Left renal cortex interstitium (tissue), 4 donors: ENCODE measurements around the gene SLC9A3. TPM values are rescaled to one million over a fixed set of nuclear protein-coding genes. Genes with fewer than 3 reads are reported as not detected.
"Not testable (repeated sequence)": the region's sequence is repeated elsewhere in the genome, so short reads cannot be mapped to it uniquely, and the experiment has no call there.

Source experiments
- DNase-seq, 4 donors: peaks; one replicate each; pipeline ENCODE4 v3.0.0-alpha.2; 2013; ENCODE audit warnings: low read depth in 4 of 4, low spot score in 2 of 4, missing footprints in 1 of 4
- polyA plus RNA-seq, 4 donors: library from polyadenylated mRNA; unstranded; fragments of 120-200 nt; gene quantifications; one replicate each; pipeline ENCODE4 v1.2.1, GENCODE V29; 2013; ENCODE audit not compliant: insufficient read length in 4 of 4

Gene SLC9A3
- polyA plus RNA-seq, 4 donors, result 39.7 to 60.5 (median 52.2) TPM

DNA sequence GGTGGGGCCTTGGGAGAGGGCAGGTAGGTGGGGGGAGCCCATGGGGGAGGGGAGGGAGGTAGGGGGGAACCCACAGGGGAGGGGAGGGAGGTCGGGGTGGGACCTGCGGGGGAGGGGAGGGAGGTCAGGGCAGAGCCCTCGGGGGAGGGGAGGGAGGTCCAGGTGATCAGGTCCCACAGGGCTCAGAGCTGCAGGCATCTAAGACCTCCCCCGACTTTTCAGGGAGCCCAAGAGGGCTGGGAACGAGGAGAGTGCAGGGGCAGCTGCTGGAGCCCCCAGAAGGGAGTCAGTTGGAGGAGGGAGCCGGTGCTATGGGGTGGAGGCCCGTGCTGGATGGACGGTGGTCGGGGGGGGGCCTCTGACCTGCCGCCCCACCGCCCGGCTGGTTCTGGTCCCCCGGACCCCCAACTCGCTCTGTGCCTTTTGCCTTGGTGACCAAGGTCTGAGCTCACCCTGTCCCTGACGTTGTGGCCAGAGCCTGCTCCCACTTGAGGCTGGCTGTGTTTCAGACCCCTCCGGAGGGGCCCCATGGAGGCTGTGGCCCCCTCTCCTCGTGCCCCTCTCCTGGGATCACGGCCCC, 31.8 kb downstream of the SLC9A3 start:
- no peak for DNase-seq

DNA sequence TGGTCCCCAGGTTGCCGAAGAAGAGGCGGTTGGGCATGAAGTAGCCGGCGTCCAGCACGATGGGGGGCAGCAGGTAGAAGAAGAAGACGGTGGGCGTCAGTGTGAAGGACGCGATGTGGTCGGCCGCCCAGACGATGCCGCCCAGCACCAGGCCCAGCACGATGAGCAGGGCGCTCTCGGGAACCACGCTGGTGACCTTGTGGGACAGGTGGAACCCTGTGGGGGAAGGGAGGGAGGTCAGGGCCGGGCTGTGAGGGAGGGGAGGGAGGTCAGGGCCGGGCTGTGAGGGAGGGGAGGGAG, 32.4 kb downstream of the SLC9A3 start:
- DNase-seq, result no peak

DNA sequence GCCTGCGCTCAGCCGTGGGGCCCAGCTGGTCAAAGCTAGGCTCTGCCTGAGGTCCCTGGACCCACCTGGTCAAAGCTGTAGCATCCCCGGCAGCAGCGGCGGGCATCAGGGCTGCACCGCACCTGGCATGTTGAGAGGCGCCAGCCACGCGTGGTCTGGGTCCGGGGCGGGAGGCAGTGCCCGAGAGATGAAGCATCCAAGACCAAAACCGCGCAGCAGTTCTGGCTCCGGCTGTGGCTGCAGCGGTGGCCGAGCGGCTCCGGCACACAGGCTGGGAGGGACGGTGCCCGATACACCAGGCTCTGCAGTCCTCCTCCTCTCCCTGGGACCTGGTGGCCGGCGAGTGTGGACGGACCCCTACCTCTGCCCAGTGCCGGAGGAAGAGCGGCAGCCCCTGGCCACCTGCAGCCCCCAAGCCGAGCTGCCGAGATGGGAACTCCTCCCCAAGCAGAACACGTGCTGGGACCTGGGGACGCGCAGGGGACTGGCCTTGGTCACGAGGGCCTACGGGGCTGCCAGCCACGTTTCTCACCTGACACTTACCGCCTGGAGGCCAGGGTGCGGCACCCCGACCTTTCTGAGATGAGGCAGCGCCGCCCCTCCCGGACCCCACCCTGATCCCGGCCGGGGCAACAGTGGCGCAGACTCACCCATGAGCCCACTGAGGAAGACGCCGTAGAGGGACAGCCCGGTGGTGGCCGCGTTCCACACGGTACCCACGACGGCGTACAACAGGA, 33.0 kb downstream of the SLC9A3 start:
- no peak for DNase-seq

DNA sequence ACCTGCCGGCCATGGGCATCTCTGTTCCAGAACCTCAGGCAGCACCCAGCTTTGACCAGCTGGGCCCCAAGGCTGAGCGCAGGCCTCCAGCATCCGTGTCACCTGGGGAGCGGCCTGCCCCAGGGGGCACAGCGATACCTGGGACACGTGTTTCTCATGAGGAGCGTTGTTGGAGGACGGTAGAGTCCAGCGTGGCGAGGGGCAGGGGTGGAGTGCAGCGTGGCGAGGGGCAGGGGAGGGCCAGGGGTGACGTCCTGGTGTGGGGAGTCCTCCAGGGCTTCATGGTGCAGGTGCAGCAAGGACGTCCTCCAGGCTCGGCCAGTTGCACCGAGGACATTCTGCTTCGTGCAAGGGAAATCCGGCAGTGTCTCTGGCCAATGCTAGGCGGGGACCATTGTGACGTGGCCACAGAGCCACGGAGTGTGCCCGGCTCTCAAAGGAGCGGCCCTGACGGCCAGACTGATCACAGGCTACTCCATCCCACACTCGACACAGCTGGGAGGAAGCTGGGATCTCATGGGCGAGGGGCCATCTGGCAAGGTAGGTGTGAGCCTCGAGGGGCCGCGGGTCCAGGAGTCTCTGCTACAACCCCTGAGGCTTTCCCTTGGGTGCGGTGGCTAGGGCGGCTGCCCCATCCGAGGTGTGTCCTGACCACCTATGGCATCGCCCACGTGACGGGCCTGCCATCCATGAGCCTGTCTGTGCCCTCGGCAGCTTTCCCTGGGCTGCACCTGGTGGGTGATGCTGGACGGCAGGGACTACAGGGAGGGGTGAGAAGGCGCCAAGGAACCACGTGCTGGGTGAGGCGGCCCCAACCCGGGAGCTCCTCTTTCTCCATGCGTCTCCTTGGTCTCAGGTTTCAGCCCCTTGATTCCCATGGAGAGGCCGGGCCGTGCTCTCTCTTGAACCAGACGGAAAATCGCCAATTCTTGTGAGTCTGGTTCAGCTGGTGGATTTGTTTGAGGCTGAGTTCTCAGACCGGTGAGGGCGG, 33.8 kb downstream of the SLC9A3 start:
- DNase-seq, result no peak

DNA sequence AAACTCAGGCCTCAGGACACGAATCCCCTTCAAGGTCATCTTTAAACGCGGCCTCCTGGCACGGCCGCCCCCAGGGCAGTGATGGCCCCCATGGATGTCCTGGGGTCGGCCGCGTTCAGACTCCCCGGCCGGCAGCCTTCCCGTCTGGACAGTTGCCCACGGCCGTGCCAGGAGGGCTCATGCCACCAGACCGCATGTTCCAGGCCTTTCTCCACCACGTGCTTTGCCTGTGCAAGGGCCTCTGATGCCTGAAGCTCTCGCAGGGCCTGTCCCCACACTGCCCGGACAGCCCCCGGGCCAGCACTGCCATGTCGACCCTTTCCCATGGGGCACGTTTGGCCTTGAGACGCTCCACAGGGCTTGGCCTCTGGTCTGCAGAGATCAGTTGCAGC, 34.6 kb downstream of the SLC9A3 start:
- no peak for DNase-seq

DNA sequence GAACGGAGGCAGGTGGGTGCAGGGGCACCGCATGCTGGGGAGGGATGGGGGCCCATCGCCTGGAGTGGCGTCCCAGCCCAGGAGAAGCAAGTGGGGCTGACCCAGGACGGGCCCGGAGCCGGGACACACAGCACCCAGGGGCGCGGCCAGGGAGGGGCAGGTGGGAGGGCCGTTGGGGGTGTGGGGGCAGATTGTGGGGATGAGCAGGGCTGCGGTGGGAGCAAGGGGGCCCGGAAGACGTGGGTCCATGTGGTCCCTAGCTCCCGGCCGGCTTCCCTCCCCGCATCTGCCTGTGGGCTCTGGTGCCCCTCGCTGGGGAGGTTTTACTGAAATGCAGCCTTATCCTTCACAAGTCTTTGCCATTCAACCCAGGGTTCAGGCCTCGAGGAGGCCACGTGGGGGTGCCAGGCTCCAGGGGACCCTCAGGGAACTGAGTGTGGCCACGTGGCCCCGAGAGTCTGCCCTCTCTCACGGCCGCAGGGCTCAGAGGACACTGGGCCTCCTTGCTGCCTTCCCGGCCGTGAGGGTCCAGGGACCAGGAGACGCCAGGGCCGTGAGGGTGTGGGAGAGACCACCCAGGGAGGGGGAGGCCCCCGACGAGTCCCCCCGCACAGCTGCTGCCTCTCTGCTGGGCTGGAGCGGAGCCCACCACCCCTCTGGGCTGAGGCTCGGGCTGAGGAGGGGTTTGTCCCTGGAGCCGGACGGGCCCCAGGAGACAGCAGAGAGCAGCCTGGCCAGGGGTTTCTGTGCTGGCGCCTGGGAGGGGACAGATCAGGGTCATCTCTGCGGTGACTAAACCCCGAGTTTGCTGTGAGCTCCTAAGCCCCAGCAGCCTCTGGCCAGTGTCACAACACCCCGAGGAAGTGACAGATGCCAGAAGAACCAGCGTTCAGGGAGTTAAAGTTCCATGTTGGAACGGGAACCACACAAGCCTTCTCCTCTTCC, 35.2 kb downstream of the SLC9A3 start:
- no peak for DNase-seq

DNA sequence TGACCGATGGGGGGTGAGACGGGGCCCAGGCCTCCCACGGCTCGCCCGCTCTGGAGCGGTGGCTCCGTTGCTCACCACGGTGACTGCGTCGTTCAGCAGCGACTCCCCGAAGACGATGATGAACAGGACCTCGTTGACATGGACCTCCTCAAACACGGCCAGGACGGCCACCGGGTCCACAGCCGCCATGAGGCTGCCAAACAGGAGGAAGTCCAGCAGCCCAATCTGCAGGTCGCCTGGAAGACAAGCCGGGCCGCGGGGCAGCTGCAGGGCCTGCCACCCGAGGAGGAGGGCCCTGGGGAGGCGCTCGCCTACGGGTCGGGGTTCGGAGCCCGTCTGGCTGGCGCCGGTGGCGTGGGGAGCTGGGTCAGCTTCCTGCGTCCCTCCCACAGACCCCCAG, 36.0 kb downstream of the SLC9A3 start:
- DNase-seq, result no peak

DNA sequence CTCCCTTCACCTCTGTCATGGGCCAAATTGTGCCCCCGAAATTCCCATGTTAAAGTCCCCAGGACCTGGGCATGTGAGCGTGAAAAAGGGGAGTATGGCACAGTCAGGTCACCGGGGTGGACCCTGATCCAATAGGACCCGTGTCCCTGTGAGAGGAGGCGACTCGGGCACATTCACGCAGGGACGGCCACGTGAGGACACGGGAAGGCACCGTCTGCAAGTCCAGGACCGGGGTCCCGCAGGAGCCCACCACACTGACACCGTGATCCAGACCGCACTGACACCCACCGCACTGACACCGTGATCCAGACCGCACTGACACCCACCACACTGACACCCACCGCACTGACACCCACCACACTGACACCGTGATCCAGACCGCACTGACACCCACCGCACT, 37.7 kb downstream of the SLC9A3 start:
- not testable (repeated sequence) for DNase-seq

DNA sequence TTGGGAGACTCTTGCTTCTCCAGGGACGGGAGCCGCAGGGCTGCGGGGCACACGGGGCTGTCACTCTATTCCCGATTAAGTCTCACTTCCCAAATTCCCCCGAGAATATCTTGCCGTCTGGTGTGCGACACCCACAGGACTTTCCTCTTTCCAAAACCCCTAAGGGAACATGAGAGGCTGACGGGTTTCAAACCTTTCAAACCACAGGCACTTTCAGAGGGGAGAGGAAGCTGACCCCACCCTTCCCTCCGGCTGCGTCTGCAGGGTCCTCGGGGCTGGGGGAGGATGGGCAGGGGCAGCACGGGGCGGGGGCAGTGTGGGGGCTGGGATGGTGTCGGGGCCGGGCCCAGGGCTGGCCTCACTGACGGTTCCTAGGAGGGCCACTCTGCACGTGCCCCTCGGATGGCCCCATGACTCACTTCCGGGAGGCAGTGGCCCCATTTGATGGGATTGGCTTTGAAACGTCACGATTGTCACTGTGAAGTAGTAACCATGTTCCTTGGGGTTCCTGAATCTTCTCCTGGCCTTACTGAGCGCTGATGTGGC, 38.2 kb downstream of the SLC9A3 start:
- no peak for DNase-seq

DNA sequence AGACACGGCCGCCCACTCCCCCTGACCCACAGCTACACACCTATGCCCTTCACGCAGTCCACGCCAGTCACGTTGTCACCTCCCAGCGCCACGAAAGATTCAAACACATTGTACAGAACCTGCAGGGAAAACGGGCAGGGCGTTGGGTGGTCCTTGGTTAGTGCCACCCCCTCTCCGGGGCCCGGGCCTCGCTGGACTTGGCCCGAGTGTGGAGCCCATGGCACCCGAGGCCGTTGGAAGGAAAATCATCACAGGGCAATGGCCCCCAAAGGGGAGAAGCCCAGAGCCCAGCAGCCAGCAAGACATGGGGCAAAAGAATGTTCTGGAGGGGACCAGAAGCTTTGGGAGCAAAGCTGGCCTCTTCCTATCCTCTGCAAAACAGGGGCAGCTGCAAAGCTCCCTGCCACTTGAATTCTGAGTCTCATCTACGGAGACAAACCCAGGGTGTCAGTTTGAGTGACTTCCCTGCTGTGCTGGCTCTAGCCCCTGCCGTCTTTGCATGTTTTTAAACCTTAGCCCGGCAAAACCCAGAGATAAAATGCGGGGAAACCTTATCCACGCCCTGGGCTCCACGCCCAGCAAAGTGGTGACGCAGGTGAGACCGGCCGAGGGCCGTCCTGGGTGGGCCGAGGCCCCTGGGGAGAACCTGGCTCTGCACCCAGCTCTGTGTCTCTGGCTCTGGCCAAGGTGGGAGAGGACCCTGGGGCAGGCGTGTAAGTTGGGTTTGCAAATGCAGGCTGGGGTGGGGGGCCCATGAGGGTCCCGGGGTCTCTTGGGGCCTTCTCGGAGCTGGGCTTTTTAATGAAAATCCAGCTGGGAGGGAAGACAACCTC, 38.9 kb downstream of the SLC9A3 start:
- no peak for DNase-seq

DNA sequence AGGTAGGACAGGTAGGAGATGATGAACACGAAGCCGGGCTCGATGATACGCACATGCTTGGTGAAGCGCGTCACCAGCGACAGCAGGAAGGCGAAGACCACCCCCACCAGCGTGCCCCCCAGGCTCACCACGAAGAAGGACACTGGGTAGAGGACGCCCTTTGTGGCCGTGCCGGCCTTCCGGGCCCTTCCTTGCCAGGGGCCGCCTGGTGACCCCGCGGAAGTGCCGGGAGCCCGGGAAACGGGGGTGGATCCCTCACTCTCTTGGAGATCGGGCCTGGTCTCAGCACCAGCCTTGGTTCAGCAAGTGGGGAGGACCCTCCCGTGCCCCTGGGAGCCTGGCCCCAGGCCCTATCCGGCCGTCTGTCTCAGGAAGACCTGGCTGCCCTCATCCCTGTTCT, 39.7 kb downstream of the SLC9A3 start:
- no peak for DNase-seq

DNA sequence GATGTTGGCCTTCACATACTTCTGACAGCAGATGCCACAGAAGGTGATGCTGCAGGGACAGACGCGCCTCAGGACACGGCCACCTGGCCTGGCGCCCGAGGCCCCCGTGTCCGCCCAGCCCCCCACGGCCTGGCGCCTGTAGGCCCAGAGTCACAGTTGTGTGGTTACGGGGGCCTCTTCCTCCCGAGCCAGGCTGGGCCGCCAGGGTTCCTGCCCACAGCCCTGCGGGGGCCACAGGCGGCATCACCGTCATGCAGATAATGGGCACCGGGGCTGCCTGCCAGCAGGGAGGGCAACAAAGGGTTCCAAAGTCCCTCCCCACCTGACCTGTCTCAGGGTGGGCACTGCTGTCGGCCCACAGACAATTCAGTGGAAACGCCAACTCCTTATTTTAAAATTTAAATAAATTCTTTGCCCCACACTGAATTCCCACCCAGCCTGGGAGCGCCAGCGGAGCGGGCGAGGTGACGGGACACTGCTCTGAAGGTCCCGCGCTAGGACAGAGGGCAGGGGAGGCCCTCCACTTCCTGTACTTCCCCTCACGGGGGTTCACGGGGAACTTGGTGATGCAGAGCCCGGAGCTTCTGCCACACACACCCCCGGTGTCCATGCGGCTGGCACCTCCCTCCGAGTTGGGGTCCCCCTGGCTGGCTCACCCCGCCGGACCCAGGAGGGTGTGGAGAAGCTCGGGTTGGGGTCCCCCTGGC, 40.7 kb downstream of the SLC9A3 start:
- no peak for DNase-seq

DNA sequence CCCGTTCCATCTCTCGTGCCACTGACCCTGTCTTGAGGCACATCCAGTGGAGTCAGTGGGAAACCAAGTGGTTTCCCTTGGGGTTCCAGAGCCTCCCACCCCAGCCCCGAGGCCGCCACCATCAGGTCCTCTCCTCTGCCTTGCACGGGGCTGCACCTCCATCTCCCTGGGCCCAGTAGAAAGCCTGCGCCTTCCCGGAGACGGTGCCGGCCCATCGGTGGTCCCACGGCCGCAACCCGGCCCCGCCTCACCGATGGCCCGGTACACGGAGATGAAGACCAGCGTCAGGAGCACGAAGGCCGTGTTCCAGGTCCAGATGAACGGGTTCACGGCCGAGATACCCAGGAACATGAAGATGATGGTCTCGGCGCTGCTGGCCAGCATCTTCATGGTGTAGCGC, 41.2 kb downstream of the SLC9A3 start:
- no peak for DNase-seq

DNA sequence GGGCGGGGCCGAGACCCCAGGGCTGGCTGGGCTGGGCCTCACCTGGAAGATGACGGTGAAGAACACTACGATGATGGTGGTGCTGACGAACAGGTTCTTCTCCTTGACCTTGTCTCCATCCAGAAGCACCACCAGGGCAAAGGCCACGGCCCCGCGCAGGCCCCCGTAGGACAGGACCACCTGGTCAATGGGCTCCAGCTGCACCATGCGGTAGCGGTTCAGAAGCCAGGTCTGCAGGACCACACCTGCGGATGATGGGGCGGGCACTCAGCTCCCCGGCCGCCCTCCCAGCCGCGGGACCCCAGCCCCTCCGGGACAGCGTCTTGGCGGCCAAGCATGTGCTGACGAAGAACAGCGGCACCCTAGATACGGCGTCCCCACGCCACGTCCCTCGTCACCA, 41.7 kb downstream of the SLC9A3 start:
- no peak for DNase-seq

DNA sequence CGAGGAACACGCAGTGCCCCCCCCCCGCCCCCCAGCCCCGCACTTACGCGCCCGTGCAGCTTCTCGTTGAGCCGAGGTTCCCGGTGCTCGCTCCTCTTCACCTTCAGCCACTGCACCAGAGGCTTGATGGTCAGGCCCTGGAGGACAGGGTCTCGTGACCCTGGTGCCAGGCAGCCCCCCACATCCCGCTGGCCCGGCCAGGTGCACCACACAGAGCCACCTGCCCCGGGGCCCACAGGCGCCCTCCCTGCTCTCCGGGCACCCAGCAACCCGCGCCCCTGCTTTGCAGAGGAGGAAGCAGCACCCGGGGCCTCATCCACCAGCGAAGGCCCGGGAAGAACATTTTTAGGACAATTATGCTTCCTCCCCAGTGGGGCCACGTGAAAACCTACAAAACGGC, 42.2 kb downstream of the SLC9A3 start:
- no peak for DNase-seq

DNA sequence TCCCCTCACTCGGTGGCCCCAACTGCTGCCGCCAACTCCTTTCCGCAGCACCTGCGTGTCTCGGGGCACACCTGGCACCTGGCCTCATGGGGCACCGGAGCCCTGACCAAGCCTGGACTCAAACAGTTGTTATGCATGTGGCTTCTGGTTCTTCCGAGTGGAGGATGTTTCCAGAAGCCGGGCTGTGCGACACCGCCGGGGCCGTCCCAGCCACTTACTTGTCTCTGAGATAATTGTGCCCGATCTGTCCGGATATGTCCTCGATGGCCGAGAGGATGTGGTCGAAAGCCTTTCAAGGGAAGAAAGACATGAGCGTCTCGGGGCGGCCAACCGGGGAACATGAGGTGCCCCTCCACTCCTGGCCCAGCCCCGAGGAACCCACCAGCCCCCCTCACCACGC, 42.9 kb downstream of the SLC9A3 start:
- DNase-seq, result no peak

DNA sequence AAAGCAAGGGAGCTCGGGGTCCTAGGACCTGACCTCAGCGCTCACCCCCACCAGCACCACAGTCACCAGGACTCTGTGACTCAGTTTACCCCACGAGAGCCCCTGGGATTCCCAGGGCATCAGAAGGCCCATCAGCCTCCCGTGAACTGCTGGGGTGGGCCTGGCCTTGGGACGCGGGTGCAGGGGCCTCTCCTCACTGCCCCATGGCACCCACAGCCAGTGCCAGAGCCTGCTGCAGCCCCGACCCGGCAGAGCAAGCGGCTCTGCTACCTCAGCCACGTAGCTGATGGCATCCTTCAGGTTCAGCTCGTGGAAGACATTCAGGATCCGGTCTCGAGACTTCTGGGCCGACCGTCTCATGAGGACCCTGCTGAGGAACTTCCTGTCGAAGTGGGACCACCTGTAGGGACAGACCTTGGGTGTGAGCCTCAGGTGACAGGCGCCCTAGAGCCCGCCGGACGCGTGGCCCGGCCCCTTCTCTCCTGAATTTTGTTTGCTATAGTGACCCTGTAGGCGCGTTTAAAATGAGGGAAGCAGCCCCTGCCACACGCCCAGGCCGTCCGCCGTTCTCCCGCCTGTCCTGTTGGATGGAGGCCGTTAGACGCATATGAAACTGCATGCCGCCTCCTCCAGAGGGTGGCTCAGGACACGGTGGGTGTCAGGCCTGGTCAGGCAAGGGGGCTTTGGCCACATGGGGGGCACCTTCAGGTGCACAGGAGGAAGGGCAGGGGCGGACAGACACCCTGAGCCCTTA, 44.5 kb downstream of the SLC9A3 start:
- DNase-seq, result no peak

DNA sequence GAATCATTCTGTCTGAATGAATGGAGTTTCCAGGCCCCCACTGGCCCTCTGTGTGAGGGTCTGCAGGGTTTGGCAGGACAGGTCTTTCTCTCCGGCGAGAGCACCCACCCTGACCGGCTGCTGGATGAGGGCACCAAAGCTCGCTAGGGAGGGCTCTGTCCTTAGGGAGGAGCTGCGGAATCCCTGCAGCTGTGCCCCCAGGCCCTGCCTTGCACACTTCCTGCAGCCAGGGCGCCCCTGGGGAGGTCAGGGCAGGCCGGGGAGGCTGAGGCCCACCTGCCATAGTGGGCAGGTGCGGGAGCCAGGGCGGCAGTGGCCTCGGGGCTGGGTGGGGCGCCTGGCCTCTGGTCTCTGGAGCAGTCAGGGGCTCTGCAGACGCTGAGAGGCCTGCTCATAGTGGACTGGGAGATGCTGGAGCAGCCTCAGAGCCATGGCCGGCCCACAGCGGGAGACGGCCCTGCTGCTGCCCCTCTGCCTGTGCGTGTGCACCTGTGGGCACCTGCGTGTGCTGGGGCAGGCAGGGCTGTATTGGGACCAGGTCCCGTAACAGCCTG, 45.2 kb downstream of the SLC9A3 start:
- DNase-seq, result no peak
